Embryonic facial prominence (tissue), 1 donor: ENCODE results near the gene BCAS1.
"Not testable (repeated sequence)": the region's sequence is repeated elsewhere in the genome, so short reads cannot be mapped to it uniquely, and the experiment has no call there.

Source experiments
- DNase-seq: peaks from one replicate; pipeline ENCODE4 v3.0.0-alpha.2; 2016; ENCODE audit errors: extremely low spot score

Gene BCAS1

GRCh38 chr20:53986037-53986650 is 84.2 kb downstream of the BCAS1 start:
- no peak for DNase-seq

GRCh38 chr20:53985150-53985518 is 85.3 kb downstream of the BCAS1 start:
- DNase-seq = no peak

- no peak for DNase-seq
Observed at GRCh38 chr20:53984356-53985149, 85.8 kb downstream of the BCAS1 start.

- no peak for DNase-seq
Observed at GRCh38 chr20:53983401-53983800, 87.0 kb downstream of the BCAS1 start.

GRCh38 chr20:53982624-53983023 is 87.8 kb downstream of the BCAS1 start:
- DNase-seq = no peak

GRCh38 chr20:53981752-53982437 is 88.5 kb downstream of the BCAS1 start:
- DNase-seq = no peak

GRCh38 chr20:53981130-53981529 is 89.3 kb downstream of the BCAS1 start:
- no peak for DNase-seq

- no peak for DNase-seq
Observed at GRCh38 chr20:53980031-53980465, 90.3 kb downstream of the BCAS1 start.

GRCh38 chr20:53978497-53978896 is 91.9 kb downstream of the BCAS1 start:
- no peak for DNase-seq

GRCh38 chr20:53977391-53977790 is 93.0 kb downstream of the BCAS1 start:
- no peak for DNase-seq

- no peak for DNase-seq
Observed at GRCh38 chr20:53975761-53976160, 94.6 kb downstream of the BCAS1 start.

- no peak for DNase-seq
Observed at GRCh38 chr20:53974785-53975555, 95.4 kb downstream of the BCAS1 start.

- not testable (repeated sequence) for DNase-seq
Observed at GRCh38 chr20:53973882-53974281, 96.5 kb downstream of the BCAS1 start.

- no peak for DNase-seq
Observed at GRCh38 chr20:53972179-53972578, 98.2 kb downstream of the BCAS1 start.

GRCh38 chr20:53971096-53971683 is 99.2 kb downstream of the BCAS1 start:
- no peak for DNase-seq

- DNase-seq = no peak
Observed at GRCh38 chr20:53970232-53970631, 100.2 kb downstream of the BCAS1 start.

- no peak for DNase-seq
Observed at GRCh38 chr20:53967527-53967926, 102.9 kb downstream of the BCAS1 start.

- no peak for DNase-seq
Observed at GRCh38 chr20:53966774-53967398, 103.5 kb downstream of the BCAS1 start.

GRCh38 chr20:53964501-53965253 is 105.7 kb downstream of the BCAS1 start:
- no peak for DNase-seq

GRCh38 chr20:53964067-53964466 is 106.3 kb downstream of the BCAS1 start:
- no peak for DNase-seq
